Measurements from ENCODE around the gene DCUN1D1.

GRCh38 chr3:182969277-182969676, 11.1 kb downstream of the DCUN1D1 start:
- TF ChIP-seq EZH2 (IDR thresholded peaks at IDR 0.05) (no peak), POLR2AphosphoS5 (IDR thresholded peaks at IDR 0.05; ENCODE audit: borderline replicate concordance, low read depth, low read length) (no peak), FOXP2 (optimal IDR thresholded peaks at IDR 0.05; ENCODE audit: control extremely low read depth, extremely low read length, insufficient read depth) (no peak)
